Endothelial cell (in vitro differentiated cells): ENCODE data around the gene DYSF. TPM values are rescaled to one million over a fixed set of nuclear protein-coding genes. Genes with fewer than 3 reads are reported as not detected.
A peak's percentile ranks its signal among the peaks of the same experiment; 100 is the strongest.

ENCODE experiments used
- DNase-seq: peaks from one replicate; pipeline ENCODE4 v3.0.0; 2021; ENCODE audit warnings: low spot score
- H3K27ac Mint-ChIP-seq: one replicate; pipeline ENCODE4 v1.8.0; 2021; ENCODE audit warnings: mixed read lengths, inconsistent platforms; ENCODE audit not compliant: unreplicated experiment
- H3K27me3 Mint-ChIP-seq: one replicate; pipeline ENCODE4 v1.8.0; 2021; ENCODE audit warnings: mild to moderate bottlenecking, moderate library complexity, mixed read lengths, inconsistent platforms; ENCODE audit not compliant: unreplicated experiment
- H3K36me3 Mint-ChIP-seq: one replicate; pipeline ENCODE4 v1.8.0; 2021; ENCODE audit warnings: mild to moderate bottlenecking, low read depth, mixed read lengths, inconsistent platforms; ENCODE audit not compliant: unreplicated experiment
- H3K4me1 Mint-ChIP-seq: one replicate; pipeline ENCODE4 v1.8.0; 2021; ENCODE audit warnings: mild to moderate bottlenecking, mixed read lengths, inconsistent platforms; ENCODE audit not compliant: unreplicated experiment
- H3K4me3 Mint-ChIP-seq: one replicate; pipeline ENCODE4 v1.8.0; 2021; ENCODE audit warnings: mild to moderate bottlenecking, mixed read lengths, inconsistent platforms; ENCODE audit not compliant: unreplicated experiment
- H3K9me3 Mint-ChIP-seq: one replicate; pipeline ENCODE4 v1.8.0; 2021; ENCODE audit warnings: mixed read lengths, inconsistent platforms; ENCODE audit not compliant: unreplicated experiment
- CTCF ChIP-seq: fragments of 200-600 bp; sonication (generic); IDR thresholded peaks from one replicate; pipeline ENCODE4 v1.5.0; 2021; ENCODE audit warnings: antibody characterized with exemption; ENCODE audit not compliant: unreplicated experiment
- total RNA-seq: library from RNA; stranded (reverse); fragmentation: NEBNext Ultra II Directional; extraction: Animal tissue kit (Norgen Biotek cat#: 25700); gene quantifications from one replicate; pipeline ENCODE4 v1.2.1, GENCODE V29; 2021; ENCODE audit not compliant: unreplicated experiment

Gene DYSF
- total RNA-seq, 1 donor from 2014 or later, result 566 TPM

DNA sequence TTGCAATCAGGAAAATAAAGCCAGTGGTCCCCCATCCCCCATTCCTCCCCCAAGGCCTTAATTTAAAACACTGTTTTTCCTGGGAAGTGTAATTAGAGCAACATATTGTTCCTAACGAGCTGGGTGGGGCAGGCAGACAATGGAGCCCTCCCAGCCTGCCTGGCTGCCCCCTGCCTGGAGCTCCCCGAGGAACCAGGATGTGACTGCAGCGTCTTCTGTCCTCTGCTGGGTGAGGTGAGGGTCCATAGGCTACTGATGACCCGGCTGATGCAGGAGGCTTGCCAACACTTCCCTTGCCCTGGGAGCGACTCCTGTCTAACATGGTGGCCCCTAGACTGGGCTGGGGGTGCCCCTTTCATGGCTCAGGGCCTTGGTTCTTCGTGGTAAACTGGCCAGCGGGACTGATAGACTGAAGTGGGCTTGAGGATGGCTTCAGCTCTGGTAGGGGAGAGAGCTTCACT, 152.4 kb downstream of the DYSF start:
- no peak for TF ChIP-seq CTCF
- peaks cover 89% of the 10 kb centered on the region for H3K4me1 Mint-ChIP-seq
- peak; percentile 3 for DNase-seq
- H3K36me3 Mint-ChIP-seq, result peaks cover 61% of the 10 kb centered on the region
- peak overlapping the region; percentile 92 for H3K27ac Mint-ChIP-seq
- peak overlapping the region; percentile 62 for H3K4me3 Mint-ChIP-seq
- H3K9me3 Mint-ChIP-seq, result no peaks in the 10 kb centered on the region
- H3K27me3 Mint-ChIP-seq, result peaks cover 50% of the 10 kb centered on the region

DNA sequence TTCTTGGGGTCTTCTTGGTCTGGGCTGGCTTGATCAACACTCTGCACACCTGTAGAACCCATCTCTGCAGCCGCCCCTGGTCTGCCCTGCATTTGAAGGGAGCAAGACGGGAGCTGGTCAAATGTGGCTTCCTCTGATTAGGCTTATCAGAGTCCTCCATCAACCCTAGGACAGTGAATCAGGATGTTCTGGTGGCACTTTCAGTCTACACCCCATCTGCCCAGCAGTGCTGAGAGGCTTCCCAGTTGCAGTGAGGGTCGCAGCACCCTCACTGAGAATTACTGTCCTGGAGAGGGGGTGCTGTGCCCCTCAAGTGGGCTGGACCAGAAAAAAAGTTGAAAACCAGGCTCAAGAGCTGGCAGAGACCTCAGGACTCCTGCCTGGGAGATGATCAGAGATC, 152.9 kb downstream of the DYSF start:
- peak; percentile 2 for DNase-seq
- Mint-ChIP-seq H3K9me3 (no peaks in the 10 kb centered on the region), H3K27me3 (peaks cover 52% of the 10 kb centered on the region), H3K4me1 (peaks cover 88% of the 10 kb centered on the region), H3K36me3 (peaks cover 61% of the 10 kb centered on the region), H3K4me3 (peak overlapping the region; percentile 62), H3K27ac (peak overlapping the region; percentile 72)
- no peak for TF ChIP-seq CTCF

- H3K36me3 Mint-ChIP-seq, result peaks cover 58% of the 10 kb centered on the region
Measured at GRCh38 chr2:71607151-71607889, 154.0 kb downstream of the DYSF start.

DNA sequence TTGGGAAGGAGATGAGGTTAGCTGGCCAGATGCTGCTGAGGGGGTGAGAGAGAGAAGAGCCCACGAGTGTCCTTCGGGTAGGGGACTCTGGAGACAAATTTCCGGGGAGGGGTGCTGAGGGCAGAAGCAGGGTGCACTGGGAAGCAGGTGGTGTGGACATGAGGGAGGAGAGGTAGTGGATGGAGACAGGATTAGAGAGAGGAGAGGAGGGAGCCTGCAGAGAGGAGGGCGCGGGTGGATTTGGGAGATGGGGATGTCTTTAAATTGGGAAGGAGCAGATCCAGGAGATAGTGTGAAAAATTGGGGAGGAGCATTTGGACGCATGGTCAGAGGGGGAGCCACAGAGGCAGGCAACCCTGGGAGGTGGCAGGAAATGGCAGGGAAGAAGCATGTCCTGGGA, 154.7 kb downstream of the DYSF start:
- H3K4me3 Mint-ChIP-seq, result peak overlapping the region; percentile 73
- H3K4me1 Mint-ChIP-seq, result peaks cover 71% of the 10 kb centered on the region
- H3K9me3 Mint-ChIP-seq, result no peaks in the 10 kb centered on the region
- peak overlapping the region; percentile 19 for H3K27ac Mint-ChIP-seq
- TF ChIP-seq CTCF, result no peak
- DNase-seq, result peak; percentile 3
- peaks cover 48% of the 10 kb centered on the region for H3K27me3 Mint-ChIP-seq
- peaks cover 53% of the 10 kb centered on the region for H3K36me3 Mint-ChIP-seq

More at GRCh38 chr2:71607151-71607889, 154.0 kb downstream of the DYSF start:
- H3K27me3 Mint-ChIP-seq, result peaks cover 48% of the 10 kb centered on the region
- H3K4me1 Mint-ChIP-seq, result peaks cover 78% of the 10 kb centered on the region
- H3K4me3 Mint-ChIP-seq, result peak overlapping the region; percentile 79
- DNase-seq, result peak; percentile 2
- no peaks in the 10 kb centered on the region for H3K9me3 Mint-ChIP-seq
- peak overlapping the region; percentile 19 for H3K27ac Mint-ChIP-seq
- TF ChIP-seq CTCF, result no peak

- Mint-ChIP-seq H3K4me3 (peak overlapping the region; percentile 11), H3K4me1 (peaks cover 67% of the 10 kb centered on the region), H3K27ac (peak overlapping the region; percentile 18), H3K27me3 (peaks cover 45% of the 10 kb centered on the region), H3K9me3 (no peaks in the 10 kb centered on the region), H3K36me3 (peaks cover 54% of the 10 kb centered on the region)
- DNase-seq, result peak; percentile 2
- no peak for TF ChIP-seq CTCF
Measured at GRCh38 chr2:71608441-71608840, 155.1 kb downstream of the DYSF start.
